Measurements from ENCODE around the gene RASGEF1C. TPM values are rescaled to one million over a fixed set of nuclear protein-coding genes. Genes with fewer than 3 reads are reported as not detected.

Gene RASGEF1C
- total and polyA plus RNA-seq, 4 donors = 0.09 to 0.10 TPM; not detected in 2

GRCh38 chr5:180088561-180088960 is 120.5 kb downstream of the RASGEF1C start:
- no peak overlapping the region for H3K9ac ChIP-seq (ENCODE audit: low read depth in 1 of 2, low read length in 2 of 2)

GRCh38 chr5:180086816-180087399 is 122.1 kb downstream of the RASGEF1C start:
- Histone ChIP-seq H3K9ac (ENCODE audit: low read depth in 1 of 2, low read length in 2 of 2) (no peak overlapping the region), H3K27me3 (ENCODE audit: control insufficient read depth in 4 of 4, insufficient read depth in 4 of 4, low read length in 3 of 4) (no peaks in the 10 kb centered on the region), H3K4me3 (ENCODE audit: low read depth in 1 of 3, low read length in 3 of 3) (no peak overlapping the region), H3K36me3 (ENCODE audit: control insufficient read depth in 4 of 4, insufficient read depth in 3 of 4, low read depth in 1 of 4, low read length in 3 of 4) (no peaks in the 10 kb centered on the region), H3K27ac (ENCODE audit: low read depth in 1 of 2, low read length in 2 of 2) (no peak overlapping the region), H3K9me3 (ENCODE audit: control insufficient read depth in 4 of 4, low read length in 3 of 4) (no peaks in the 10 kb centered on the region), H3K4me1 (ENCODE audit: control insufficient read depth in 4 of 4, insufficient read depth in 4 of 4, low read length in 3 of 4) (peaks cover 0 to 14% (median 11%) of the 10 kb centered on the region in 4 donors)
- TF ChIP-seq FOXA2 (IDR thresholded peaks at IDR 0.05) (no peak), EGR1 (IDR thresholded peaks at IDR 0.05; ENCODE audit: low read depth in 2 of 2) (no peak), NR2F2 (IDR thresholded peaks at IDR 0.05) (no peak), RAD21 (IDR thresholded peaks at IDR 0.05) (no peak), FOXA1 (IDR thresholded peaks at IDR 0.05) (no peak), RXRA (IDR thresholded peaks at IDR 0.05) (no peak), YY1 (IDR thresholded peaks at IDR 0.05) (no peak), MAX (IDR thresholded peaks at IDR 0.05) (no peak), ZBTB33 (IDR thresholded peaks at IDR 0.05) (no peak), TAF1 (conservative IDR thresholded peaks at IDR 0.05) (no peak), CTCF (IDR thresholded peaks at IDR 0.05; ENCODE audit: low read depth, low read length, missing input control) (no peak), JUND (IDR thresholded peaks at IDR 0.05) (no peak), GABPA (IDR thresholded peaks at IDR 0.05 in 1 of 2, conservative IDR thresholded peaks at IDR 0.05 in 1 of 2) (no peak), ATF3 (IDR thresholded peaks at IDR 0.05) (no peak), SP1 (IDR thresholded peaks at IDR 0.05) (no peak), HNF4A (conservative IDR thresholded peaks at IDR 0.05) (no peak), REST (IDR thresholded peaks at IDR 0.05) (no peak)
- WGBS = 86% methylated on average over 11 of the region's 11 CpGs
- no peak for DNase-seq (ENCODE audit: low spot score)

More at GRCh38 chr5:180088561-180088960, 120.5 kb downstream of the RASGEF1C start:
- H3K36me3 ChIP-seq (ENCODE audit: control insufficient read depth in 4 of 4, insufficient read depth in 3 of 4, low read depth in 1 of 4, low read length in 3 of 4) = no peaks in the 10 kb centered on the region
- H3K27me3 ChIP-seq (ENCODE audit: control insufficient read depth in 4 of 4, insufficient read depth in 4 of 4, low read length in 3 of 4) = no peaks in the 10 kb centered on the region
- TF ChIP-seq FOXA2 (IDR thresholded peaks at IDR 0.05) (no peak), ZBTB33 (IDR thresholded peaks at IDR 0.05) (no peak), YY1 (IDR thresholded peaks at IDR 0.05) (no peak), SP1 (IDR thresholded peaks at IDR 0.05) (no peak)
- DNase-seq (ENCODE audit: low spot score) = no peak
- H3K4me1 ChIP-seq (ENCODE audit: control insufficient read depth in 4 of 4, insufficient read depth in 4 of 4, low read length in 3 of 4) = peaks cover 0 to 15% (median 11%) of the 10 kb centered on the region in 4 donors
- 97% methylated on average over 8 of the region's 8 CpGs for WGBS
- H3K9me3 ChIP-seq (ENCODE audit: control insufficient read depth in 4 of 4, low read length in 3 of 4) = no peaks in the 10 kb centered on the region
- H3K27ac ChIP-seq (ENCODE audit: low read depth in 1 of 2, low read length in 2 of 2) = no peak overlapping the region
- H3K4me3 ChIP-seq (ENCODE audit: low read depth in 1 of 3, low read length in 3 of 3) = no peak overlapping the region

Data from liver (tissue), 9 donors.